Cardiac septum (tissue), 1 donor: ENCODE results near the gene CLRN2. TPM values are rescaled to one million over a fixed set of nuclear protein-coding genes. Genes with fewer than 3 reads are reported as not detected.
"Not testable (repeated sequence)": the region's sequence is repeated elsewhere in the genome, so short reads cannot be mapped to it uniquely, and the experiment has no call there.

ENCODE experiments used
- DNase-seq: peaks from one replicate; pipeline ENCODE4 v3.0.0-alpha.2; 2020; ENCODE audit warnings: low spot score
- intact Hi-C: fragments of 100-400 bp; cut with DNase I; formaldehyde crosslinking; loops from one replicate; pipeline ENCODE4 v1.14.0; 2022
- total RNA-seq: library from RNA; stranded (reverse); fragmentation: NEBNext Ultra II Directional; extraction: Animal tissue kit (Norgen Biotek cat#: 25700); gene quantifications from one replicate; pipeline ENCODE4 v1.2.1, GENCODE V29; 2021
- donor health status: DM: no; HTN: no; CAD: no.

Gene CLRN2
- total RNA-seq, 1 donor from 2014 or later = not detected

DNA sequence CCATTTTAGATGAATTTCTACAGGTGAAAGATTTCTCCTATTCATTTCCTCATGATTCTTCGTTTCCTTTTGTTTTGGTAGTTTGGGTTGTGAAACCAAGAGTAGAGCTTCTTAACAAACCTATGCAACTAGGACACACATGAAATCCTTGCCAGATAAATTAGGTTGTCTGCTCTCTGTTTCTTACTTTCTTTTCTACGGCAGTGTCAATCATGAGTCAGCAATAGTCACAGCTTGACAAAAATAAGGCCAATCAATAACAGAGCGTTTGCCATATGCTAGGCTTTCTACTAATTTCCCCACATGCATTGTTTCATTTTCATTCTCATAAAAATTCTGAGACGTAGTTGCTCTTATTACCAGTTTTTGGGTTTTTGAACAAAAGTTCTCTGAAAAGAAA is 20.3 kb downstream of the CLRN2 start:
- DNase-seq = no peak
- intact Hi-C loops = no loop called here

GRCh38 chr4:17535906-17536305 is 20.9 kb downstream of the CLRN2 start:
- intact Hi-C loops = no loop called here
- no peak for DNase-seq

- DNase-seq, intact Hi-C loops: not testable (repeated sequence)
Measured at GRCh38 chr4:17537060-17537459, 22.1 kb downstream of the CLRN2 start.

DNA sequence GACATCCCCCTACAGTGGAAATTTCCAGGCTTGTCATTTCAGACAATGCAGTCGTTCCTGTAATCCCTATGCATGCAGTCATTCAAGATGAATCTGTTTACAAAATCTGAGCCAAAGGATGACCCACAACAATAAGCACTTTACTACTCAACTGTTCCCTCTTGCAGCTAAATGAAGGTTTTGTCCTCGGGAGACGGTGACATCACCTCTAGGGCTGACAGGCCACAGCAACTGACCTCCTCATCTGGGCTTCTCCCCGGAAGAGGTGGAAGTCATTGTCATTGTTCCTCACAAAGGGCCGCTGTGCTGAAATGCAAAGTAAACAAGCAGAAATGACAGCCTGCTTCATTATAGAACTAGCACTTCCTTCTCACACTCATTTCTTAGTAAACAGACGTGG is 29.2 kb downstream of the CLRN2 start:
- intact Hi-C loops = no loop called here
- DNase-seq = no peak

- DNase-seq = no peak
- intact Hi-C loops = loop anchor here (5.0 kb wide), 2 partner anchors 262 to 1047 kb away; no protein-coding TSS in a partner anchor
Measured at GRCh38 chr4:17544831-17545234, 29.9 kb downstream of the CLRN2 start.

- intact Hi-C loops = loop anchor here (5.0 kb wide), 2 partner anchors 262 to 1047 kb away; no protein-coding TSS in a partner anchor
- no peak for DNase-seq
Measured at GRCh38 chr4:17545374-17546140, 30.6 kb downstream of the CLRN2 start.

DNA sequence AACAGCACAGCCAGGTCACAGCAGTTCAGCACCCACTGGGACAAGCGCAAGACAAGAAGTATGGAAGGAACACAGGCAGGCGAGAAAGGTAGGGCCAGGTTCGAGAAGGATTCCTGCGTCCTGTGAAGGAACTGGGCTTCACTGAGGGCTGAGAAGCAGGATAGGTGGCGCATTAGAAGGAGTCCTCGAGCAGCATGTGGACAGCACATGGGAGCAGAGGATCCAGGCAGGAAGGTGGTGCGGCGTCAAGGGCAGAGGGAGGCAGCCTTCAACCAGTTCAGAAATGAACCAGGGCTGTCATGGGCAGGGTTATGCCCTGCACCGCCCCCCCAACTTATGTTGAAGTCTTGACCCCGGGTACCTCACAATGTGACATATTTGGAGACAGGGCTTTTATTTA is 31.3 kb downstream of the CLRN2 start:
- no peak for DNase-seq
- intact Hi-C loops = loop anchor here (5.0 kb wide), 2 partner anchors 261 to 1046 kb away; no protein-coding TSS in a partner anchor

- no peak for DNase-seq
- intact Hi-C loops = loop anchor here (5.0 kb wide), 2 partner anchors 261 to 1046 kb away; no protein-coding TSS in a partner anchor
Measured at GRCh38 chr4:17546678-17547077, 31.7 kb downstream of the CLRN2 start.

- no peak for DNase-seq
- intact Hi-C loops = no loop called here
Measured at GRCh38 chr4:17550549-17550948, 35.6 kb downstream of the CLRN2 start.

DNA sequence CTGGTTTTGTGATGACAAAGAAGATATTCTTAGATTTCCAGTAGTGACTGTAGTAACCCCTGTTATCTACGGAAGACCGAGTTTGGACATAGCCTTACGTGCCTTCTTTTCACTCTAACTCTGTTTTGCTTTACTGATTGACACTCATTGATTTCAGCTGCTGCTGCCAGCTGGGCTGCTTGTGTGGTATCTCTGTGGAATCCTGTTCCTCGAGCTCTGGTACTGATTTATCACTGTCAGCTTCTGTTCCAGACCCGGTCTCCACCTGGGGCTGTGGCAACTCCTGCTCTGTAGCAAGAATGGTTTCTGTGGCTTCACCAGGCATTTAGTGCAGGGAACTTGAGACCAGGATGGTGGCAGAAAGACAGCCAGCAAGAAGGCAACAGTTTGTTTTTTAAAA is 37.5 kb downstream of the CLRN2 start:
- intact Hi-C loops = no loop called here
- no peak for DNase-seq

- DNase-seq = no peak
- intact Hi-C loops = no loop called here
Measured at GRCh38 chr4:17554568-17554967, 39.6 kb downstream of the CLRN2 start.

DNA sequence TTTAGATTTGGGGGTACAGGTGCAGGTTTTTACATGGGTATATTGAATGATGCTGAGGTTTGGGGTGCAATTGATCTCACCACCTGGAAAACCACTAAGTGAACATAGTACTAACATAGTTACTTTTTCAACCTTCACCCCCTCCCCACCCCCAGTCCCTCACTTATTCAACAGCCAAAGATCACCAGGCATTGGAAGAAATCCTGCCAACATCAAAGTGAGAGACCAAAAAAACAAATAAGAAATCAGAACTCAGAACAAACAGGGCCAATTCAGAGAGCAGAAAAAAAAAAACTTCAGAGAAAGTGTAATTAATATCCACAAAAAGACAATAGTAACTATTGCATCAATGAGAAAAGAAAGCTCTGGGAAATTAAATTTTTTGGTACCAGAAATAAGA is 41.5 kb downstream of the CLRN2 start:
- intact Hi-C loops = no loop called here
- no peak for DNase-seq

DNA sequence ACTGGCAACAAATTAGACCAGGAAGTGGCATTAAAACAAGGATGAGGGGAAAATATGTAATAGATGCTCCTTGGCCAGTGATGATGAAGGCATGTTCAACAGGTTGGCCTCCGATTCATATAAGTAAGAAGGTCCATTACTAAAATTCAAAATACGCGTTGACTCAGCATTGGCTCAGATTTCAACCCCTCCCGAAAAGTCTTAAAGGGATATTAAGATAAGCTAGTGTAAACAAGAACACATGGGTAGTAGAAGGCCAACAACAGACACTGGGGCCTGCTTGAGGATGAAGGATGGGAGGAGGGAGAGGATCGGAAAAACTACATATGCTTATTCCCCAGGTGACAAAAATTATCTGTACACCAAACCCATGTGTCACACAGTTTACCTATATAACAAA is 42.9 kb downstream of the CLRN2 start:
- DNase-seq = no peak
- intact Hi-C loops = no loop called here

- intact Hi-C loops = no loop called here
- DNase-seq = no peak
Measured at GRCh38 chr4:17558941-17559708, 44.2 kb downstream of the CLRN2 start.

DNA sequence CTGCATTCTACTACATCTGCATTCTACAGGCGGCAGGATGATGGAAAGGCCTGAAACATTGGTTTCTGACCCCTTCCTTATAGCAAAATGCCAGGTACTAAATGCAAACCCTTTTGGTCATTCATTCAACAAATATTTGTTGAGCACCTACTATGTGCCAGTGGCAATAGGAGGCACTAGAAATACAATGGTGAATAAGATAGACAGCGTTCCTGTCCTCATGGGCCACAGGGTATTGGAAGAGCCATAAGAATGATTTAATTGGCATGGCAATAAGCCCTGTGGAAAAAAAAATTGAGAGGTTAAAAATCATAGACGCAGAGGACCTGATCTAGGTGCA is 44.7 kb downstream of the CLRN2 start:
- DNase-seq = no peak

DNA sequence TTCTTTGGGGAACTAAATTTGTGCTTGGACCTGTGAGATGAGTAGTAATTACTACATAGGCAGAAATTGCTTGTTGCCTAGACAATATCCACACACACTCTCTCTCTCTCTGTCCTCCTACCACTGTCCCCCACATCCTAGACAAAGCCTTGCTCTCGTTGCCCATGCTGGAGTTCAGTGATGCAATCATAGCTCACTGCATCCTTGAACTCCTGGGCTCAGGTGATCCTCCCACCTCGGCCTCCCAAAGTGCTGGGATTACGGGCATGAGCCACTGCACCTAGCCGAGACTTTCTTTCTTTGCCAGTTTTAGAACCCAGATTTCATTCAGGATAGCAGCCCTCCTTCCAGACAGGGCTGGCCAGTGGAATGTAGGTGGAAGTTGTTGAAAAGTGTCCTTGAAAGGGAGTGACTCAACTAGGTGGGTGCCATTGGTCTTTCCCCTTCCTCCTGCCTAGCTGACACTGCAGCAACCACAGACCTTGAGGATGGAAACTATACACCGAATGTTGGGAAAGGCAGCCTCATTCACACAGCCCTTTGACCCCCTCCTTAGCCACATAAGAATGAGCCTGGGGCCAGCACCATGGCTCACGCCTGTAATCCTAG is 45.2 kb downstream of the CLRN2 start:
- intact Hi-C loops = no loop called here
- DNase-seq = no peak

More for the DNA sequence above, 44.7 kb downstream of the CLRN2 start:
- intact Hi-C loops = no loop called here

- no peak for DNase-seq
- intact Hi-C loops = no loop called here
Measured at GRCh38 chr4:17561195-17561909, 46.4 kb downstream of the CLRN2 start.

GRCh38 chr4:17562157-17562556 is 47.2 kb downstream of the CLRN2 start:
- intact Hi-C loops = no loop called here
- no peak for DNase-seq

GRCh38 chr4:17565846-17566245 is 50.9 kb downstream of the CLRN2 start:
- no peak for DNase-seq
- intact Hi-C loops = no loop called here

GRCh38 chr4:17567271-17567670 is 52.3 kb downstream of the CLRN2 start:
- DNase-seq = no peak
- intact Hi-C loops = no loop called here
